Dermis microvascular lymphatic vessel endothelial cell (primary cell): Measurements from ENCODE around the gene SPIB. TPM values are rescaled to one million over a fixed set of nuclear protein-coding genes. Genes with fewer than 3 reads are reported as not detected.
"Not testable (repeated sequence)": the region's sequence is repeated elsewhere in the genome, so short reads cannot be mapped to it uniquely, and the experiment has no call there.

ENCODE experiments used
- DNase-seq, 2 donors: peaks; one replicate each; pipeline versions ENCODE4 v3.0.0 to v3.0.0-alpha.2; 2010; ENCODE audit warnings: low read depth in 2 of 2
- total RNA-seq: library from RNA; depleted of rRNA; stranded (reverse); fragments of >200 nt; gene quantifications from 2 replicates; pipeline ENCODE4 v1.2.1, GENCODE V29; 2014

SPIB gene
- total RNA-seq, 1 donor from 2014 or later, result not detected

DNA sequence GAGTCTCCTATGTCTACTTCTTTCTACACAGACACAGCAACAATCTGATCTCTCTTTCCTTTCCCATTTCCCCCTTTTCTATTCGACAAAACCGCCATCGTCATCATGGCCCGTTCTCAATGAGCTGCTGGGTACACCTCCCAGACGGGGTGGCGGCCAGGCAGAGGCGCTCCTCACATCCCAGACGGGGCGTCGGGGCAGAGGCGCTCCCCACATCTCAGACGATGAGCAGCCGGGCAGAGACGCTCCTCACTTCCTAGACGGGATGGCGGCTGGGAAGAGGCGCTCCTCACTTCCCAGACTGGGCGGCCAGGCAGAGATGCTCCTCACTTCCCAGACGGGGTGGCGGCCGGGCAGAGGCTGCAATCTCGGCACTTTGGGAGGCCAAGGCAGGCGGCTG lies 27.8 kb upstream of the SPIB start:
- DNase-seq, result not testable (repeated sequence)

DNA sequence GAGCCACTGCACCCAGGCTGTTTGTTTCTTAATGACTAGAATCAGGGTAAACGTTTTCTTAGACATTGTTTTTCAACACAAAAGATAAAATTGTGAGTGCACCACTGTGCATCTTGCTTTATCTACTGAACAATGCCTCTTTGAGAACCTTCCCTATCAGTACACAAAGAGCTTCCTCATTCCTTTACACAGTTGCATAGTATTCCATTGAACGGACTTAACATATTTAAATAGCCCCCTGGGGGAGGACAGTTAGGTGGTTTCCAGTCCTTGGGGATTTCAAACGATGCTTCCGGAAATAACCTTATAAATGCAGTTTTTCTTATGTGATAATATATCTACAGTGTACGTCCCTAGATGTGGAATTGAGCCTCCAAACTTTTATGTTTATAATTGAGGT lies 26.0 kb upstream of the SPIB start:
- DNase-seq, result no peak

DNA sequence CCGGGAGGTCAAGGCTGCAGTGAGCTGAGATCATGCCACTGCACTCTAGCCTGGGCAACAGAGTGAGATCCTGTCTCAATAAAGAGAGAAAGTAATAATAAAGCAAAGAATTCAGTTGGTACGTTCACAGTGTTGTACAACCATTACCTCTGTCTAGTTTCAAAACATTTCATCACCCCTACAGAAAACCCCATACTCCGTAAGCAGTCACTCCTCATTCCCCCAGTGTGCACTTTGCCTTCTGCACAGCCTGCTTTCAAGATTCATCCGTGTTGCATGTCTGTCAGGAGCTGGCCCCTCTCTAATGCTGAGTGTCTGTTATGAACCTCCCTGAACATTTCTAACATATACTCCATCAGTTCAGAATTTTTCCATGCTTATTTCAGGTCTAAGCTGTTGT lies 25.1 kb upstream of the SPIB start:
- DNase-seq, result no peak

DNA sequence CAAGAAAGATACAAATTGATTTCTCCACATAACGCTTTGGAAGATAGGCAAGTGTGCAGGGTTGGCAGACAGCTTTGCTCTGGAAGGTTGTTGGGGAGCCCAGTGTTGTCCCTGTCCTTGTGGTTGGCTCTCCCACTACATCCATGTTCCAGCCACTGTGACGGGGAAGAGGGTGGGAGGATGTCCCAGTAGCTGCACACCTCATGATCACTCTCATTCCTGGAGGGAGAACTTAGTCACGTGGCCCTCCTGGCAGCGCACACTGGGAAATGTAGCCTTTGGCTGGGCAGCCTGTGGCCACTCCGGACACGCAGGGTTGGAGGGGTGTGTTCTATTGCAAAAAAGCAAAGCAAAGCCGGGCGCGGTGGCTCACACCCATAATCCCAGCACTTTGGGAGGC lies 24.7 kb upstream of the SPIB start:
- no peak for DNase-seq

DNA sequence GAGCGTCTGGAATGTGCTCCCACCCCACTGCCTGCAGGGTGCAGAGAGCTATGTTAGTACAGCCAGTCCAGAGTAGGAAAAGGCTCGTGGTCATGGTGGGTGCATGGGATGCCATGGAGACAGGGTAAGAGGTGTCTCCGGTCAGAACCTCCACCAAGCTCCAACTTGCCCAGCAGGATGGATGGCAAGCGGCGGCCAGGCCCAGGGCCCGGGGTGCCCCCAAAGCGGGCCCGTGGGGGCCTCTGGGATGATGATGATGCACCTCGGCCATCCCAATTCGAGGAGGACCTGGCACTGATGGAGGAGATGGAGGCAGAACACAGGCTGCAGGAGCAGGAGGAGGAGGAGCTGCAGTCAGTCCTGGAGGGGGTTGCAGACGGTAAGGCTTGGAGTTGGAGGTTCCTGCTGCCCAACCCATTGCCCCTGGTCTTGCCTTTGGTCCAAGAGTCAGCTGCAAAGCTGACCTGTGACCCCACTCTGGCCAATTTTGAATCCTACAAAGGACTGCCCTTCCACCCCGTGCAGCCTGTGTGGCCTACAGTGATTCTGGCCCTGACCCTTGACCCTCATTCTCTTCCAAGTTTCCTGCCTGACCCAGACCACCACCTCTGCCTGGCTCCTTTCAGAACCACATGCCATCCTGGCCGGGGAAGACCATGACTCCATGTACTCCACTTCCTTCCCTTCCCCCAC lies 19.9 kb upstream of the SPIB start:
- DNase-seq, result no peak

DNA sequence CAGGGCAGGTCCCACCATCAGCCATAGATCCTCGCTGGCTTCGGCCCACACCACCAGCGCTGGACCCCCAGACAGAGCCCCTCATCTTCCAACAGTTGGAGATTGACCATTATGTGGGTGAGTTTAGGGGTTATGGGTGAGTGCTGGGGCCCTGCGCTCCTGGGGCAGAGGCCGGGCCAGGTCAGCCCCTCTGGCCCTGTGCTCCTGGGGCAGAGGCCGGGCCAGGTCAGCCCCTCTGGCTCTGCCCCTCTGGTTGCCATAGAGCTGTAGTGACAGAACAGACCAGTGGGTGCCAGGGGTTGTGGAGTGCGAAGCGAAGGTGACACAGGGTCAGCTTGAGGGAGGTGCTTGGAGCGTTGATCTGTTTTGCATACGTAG lies 19.4 kb upstream of the SPIB start:
- no peak for DNase-seq

DNA sequence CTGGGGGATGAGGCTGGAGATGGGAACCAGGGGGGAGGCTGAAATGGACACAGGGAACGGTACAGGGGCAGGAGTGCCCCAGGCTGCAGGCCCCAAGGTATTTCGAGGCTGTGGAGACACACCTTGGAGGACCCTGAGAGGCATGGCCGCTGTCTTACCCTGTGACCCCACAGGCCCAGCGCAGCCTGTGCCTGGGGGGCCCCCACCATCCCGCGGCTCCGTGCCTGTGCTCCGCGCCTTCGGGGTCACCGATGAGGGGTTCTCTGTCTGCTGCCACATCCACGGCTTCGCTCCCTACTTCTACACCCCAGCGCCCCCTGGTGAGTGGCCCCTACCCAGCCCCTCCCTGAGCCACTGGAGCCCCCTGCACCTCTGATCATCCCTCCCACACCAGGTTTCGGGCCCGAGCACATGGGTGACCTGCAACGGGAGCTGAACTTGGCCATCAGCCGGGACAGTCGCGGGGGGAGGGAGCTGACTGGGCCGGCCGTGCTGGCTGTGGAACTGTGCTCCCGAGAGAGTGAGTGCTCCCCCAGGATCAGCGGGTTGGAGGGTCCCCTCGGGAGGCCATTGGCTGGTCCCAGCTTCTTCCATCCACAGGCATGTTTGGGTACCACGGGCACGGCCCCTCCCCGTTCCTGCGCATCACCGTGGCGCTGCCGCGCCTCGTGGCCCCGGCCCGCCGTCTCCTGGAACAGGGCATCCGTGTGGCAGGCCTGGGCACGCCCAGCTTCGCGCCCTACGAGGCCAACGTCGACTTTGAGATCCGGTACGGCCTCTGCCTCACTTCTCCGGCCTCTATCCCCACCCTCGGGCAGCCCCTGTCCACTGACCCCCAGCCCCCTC lies 16.9 kb upstream of the SPIB start:
- DNase-seq, result no peak

DNA sequence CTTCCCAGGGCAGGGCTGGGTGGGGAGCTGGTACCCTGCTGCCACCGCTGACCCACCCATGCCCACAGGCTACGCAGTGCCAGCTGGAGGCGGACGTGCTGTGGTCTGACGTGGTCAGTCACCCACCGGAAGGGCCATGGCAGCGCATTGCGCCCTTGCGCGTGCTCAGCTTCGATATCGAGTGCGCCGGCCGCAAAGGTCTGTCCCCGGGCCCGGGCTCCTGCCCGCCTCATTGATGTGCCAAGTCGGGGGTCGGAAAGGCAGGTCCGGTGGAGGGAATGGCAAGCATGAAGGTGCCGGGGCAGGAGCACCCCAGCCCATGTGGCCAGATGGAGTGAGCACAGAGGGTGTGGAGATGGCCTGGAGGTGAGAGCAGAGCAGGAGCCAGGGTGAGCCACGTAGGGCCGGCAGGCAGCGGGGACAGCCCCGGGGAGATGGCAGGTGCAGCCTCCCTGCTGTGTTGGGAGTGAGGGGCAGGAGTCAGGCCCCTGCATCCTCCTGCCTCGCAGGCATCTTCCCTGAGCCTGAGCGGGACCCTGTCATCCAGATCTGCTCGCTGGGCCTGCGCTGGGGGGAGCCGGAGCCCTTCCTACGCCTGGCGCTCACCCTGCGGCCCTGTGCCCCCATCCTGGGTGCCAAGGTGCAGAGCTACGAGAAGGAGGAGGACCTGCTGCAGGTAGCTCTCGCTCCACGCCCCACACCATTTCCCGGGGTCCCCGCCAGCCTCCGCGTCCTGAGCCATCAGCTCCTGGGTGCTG lies 16.0 kb upstream of the SPIB start:
- DNase-seq, result no peak

DNA sequence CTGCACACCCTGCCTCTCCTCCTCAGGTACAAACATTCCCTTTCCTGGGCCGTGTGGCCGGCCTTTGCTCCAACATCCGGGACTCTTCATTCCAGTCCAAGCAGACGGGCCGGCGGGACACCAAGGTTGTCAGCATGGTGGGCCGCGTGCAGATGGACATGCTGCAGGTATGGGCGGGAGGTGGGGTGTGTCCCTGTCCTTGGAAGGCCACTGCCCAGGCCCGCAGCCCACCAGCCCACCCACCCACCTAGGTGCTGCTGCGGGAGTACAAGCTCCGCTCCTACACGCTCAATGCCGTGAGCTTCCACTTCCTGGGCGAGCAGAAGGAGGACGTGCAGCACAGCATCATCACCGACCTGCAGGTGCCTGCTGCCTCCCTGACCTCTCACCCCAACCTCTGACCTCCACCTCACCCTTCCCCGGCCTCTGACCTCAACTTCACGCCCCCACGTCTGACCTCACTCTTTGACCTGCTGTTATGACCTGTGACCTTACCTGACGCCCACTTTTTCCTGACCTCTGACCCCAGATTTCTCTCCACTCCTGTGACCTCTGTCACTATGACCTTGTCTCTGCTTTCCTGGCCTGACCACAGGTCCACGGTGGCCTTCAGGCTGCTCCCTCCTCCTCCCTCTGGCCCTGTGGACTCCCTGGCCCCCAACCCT lies 12.4 kb upstream of the SPIB start:
- no peak for DNase-seq

DNA sequence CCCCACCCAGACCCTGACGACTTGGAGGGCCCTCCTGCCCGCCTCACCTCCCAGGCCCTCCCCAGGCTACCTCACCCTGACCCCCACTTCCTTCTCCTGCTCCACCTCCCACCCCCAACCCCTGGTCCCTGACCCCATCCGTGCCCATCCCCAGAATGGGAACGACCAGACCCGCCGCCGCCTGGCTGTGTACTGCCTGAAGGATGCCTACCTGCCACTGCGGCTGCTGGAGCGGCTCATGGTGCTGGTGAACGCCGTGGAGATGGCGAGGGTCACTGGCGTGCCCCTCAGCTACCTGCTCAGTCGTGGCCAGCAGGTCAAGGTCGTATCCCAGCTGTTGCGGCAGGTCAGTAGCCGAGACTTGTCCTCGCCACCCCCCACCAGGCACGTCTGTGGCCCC lies 11.9 kb upstream of the SPIB start:
- DNase-seq, result no peak

DNA sequence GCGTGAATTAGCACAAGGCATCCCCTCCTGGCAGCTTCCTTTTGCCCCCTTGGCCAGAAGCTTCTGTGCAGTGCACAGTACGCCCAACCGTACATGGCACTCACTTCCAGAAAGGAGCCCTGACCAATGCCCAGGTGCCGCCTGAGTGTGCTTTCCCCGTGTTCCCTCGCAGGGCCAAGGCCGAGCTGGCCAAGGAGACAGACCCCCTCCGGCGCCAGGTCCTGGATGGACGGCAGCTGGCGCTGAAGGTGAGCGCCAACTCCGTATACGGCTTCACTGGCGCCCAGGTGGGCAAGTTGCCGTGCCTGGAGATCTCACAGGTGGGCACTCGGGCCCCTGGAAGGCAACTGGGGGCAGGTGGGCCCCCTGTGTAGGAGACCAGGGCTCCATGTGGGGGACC lies 9.4 kb upstream of the SPIB start:
- DNase-seq, result no peak

DNA sequence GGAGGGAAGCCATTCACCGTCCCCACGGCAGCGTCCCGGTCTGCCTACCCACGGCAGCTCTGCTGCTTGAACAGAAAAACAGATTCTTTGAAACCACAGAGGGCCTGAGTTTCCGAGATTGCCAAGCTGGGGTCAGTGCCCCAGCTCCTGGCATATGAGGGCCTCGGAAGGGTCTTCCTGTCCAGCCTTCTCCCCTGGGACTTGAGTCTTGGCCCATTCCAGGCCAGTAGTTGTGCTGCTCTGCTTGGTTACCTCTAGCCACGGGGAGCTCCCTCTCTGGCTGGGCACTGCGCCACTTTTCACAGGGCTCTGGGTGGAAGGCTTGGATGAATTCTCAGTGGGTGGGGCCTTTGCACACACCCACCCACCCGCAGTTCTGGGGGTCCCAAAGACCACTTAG lies 8.6 kb upstream of the SPIB start:
- DNase-seq, result no peak

DNA sequence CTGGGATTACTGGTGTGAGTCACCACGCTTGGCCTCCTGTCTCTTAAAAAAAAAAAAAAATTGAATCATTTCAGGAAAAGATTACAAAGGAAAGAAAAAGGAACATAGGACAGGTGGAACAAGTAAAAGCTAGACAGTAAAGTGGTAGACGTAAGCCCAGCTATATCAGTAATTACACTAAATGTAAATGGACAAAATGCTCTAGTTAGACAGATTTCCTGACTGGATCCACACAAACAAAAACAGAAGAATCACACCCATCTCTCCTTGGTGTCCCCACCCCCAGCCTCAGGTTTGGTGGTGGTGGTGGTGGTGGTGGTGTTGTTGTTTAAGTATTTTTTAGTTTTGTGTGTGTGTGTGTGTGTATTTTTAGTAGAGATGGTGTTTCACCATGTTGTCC lies 6.3 kb upstream of the SPIB start:
- no peak for DNase-seq

DNA sequence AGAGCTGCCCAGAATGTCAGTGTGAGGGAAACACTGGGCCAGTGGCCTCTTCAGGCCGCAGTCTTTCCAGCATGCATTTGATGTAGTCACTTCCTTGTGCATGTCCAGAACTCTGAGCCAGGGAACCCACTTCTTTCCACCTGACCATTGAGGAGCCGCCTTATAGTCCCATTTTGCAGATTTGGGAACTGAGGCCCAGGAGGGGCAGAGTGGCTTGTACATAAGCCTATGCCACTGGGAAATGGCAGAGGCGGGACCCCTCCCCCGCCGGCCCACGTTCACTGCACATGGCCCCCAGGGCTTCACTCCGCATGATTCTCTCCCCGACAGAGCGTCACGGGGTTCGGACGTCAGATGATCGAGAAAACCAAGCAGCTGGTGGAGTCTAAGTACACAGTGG lies 5.6 kb upstream of the SPIB start:
- DNase-seq, result no peak

DNA sequence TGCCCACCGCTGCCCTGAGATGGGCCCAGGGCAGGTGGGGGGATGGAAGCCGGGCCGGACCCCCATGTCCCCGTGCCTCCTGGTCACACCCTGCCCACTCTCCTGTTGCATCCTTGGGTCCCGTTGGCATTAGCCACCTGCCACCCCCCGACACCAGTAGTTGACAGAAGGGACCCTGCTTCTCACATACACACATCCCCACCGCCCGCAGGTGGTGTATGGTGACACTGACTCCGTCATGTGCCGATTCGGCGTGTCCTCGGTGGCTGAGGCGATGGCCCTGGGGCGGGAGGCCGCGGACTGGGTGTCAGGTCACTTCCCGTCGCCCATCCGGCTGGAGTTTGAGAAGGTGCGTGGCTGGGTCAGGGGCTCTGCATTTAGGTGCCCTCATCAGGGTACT lies 5.2 kb upstream of the SPIB start:
- DNase-seq, result no peak

DNA sequence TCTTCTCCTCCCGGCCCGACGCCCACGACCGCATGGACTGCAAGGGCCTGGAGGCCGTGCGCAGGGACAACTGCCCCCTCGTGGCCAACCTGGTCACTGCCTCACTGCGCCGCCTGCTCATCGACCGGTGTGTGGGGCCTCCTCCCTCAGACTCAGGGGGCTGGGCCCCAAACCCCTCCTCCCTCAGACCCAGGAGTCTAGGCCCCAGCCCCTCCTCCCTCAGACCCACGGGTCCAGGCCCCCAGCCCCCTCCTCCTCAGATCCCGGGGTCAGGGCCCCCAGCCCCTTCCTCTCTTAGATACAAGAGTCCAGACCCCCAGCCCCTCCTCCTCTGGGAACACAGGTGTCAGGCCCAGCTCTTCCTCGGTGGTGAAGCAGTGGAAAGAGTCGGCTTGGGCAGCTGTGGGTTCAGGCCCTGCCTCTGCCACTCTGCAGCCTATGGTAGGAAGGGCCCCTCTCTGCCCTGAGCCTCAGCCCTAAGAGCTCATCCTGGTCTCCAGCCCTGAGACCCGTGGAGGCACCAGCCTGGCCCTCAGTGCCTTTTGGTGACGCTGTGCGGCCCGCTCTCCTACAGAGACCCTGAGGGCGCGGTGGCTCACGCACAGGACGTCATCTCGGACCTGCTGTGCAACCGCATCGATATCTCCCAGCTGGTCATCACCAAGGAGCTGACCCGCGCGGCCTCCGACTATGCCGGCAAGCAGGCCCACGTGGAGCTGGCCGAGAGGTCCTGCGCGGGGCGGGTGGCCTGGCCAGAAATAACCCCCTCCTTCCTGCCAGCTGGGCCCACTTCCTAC lies 3.7 kb upstream of the SPIB start:
- peak; percentile 20 to 67 for DNase-seq

DNA sequence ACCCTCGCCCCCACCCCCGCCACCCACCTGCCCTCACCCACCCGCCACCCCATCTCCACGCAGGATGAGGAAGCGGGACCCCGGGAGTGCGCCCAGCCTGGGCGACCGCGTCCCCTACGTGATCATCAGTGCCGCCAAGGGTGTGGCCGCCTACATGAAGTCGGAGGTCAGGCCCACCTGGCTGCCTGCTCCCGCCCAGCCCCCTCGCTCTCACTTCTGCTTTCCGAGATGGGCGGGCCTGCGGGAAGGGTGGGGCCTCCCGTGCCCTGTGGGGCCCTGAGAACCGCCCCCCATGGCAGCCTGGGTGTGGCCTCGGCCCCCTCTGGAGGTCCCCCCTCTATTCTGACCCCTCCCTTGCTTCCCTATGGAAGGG lies 3.1 kb upstream of the SPIB start:
- no peak for DNase-seq

DNA sequence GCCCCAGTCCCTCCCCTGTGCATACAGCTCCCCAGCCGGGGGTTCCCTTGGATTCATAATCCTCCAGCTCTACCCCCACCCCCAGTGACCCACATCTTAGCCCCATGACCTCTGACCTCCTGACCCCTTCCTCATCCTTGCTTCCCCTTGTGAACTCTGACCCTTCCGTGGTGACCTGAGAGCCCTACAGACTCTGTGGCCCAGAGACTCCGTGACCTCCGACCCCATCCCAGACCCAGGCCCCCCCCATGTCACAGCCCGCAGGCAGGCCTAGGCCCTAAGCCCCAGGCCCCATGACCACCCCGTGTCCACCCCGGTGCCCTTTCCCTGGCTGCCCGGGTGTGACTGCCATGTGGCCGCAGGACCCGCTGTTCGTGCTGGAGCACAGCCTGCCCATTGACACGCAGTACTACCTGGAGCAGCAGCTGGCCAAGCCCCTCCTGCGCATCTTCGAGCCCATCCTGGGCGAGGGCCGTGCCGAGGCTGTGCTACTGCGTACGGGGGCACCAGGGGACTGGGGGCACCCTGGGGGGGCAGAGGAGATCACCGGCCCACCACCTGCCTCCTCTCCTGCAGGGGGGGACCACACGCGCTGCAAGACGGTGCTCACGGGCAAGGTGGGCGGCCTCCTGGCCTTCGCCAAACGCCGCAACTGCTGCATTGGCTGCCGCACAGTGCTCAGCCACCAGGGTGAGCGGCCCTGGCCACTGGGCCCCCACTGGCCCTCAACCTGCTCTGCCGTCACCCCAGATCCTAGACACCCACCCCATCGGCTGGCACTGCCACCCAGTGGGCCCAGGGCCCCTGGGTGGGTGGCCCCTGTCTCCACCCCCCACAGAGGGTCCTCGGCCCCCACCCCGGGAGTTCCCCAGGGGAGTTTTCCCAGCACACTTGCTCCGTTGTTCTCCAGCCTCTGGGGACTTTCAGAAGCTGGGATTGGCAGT lies 2.4 kb upstream of the SPIB start:
- no peak for DNase-seq

DNA sequence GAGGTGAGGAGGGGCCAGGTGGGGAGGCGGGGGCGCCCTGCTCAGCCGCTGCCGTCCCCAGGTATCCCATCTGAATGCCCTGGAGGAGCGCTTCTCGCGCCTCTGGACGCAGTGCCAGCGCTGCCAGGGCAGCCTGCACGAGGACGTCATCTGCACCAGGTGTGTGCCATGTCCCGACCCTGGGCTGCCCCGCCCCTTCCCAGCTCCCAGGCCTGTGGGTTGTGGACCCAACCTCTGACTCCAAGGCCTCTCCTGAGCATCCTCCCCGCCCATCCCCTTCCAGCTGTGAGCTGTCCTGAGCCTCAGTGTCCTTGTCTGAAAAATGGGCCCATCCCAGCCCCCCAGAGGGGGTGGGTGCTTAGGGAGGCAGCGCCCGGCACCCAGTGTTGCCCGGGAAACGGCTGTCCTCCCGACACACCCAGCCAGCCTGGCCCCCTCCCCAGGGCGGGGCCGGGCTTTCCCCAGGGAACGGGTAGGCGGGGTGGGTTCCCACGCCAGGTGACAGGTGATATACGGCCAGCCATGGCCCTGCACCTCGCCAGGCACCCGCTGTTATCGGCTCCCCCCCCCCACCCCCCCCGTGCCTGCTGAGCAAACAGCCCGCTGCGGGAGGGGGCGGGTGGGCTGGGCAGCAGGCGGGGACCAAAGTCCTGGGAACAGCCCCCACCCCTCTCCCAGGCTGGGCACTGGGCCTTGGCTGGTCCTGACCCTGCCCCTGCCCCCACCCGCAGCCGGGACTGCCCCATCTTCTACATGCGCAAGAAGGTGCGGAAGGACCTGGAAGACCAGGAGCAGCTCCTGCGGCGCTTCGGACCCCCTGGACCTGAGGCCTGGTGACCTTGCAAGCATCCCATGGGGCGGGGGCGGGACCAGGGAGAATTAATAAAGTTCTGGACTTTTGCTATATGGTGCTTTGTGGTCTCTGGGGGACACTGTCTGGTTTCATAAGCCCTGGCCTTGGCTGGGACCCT lies 1.3 kb upstream of the SPIB start:
- no peak for DNase-seq
